ENCODE measurements around the gene KIF12. TPM values are rescaled to one million over a fixed set of nuclear protein-coding genes. Genes with fewer than 3 reads are reported as not detected.

The KIF12 gene
- total RNA-seq, 1 experiment from 2014 or later: 54.6 TPM

DNA sequence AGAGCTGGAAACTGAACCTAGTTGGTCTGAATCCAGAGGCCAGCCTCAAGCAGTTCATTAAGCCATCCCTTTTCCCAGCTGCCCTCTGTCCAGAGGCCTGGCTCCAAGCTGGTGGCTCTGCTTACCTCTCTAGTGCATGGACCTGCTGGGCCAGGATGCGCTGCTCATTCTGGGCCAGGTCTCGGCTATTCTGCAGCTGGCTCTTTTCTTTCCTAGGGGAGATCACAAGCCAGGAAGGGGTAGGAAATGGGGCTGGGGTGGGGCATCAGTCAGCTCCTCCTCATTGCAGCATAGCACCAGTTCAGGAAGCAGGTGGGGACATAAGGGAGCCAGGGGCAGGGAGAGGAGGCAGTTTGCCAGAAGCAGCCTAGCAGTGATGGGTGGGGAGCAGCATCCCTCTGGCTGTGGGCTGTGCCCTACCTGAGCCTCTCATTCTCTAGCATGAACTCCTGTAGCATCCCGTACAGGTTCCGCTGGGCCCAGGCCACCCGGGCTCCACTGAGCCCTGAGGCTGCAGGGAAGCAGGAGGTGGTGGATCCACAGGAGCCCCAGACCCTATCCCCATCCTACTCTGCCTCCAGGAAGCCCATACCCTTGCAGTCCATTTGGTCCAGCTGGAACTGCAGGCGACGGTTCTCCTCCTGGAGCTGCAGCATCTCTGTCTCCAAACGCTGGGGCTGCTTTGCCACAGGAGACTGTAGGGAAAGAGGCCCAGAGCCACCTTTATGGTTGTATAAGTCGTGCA, 5.2 kb downstream of the KIF12 start:
- CTCF ChIA-PET: interaction anchor here (2.3 kb wide), 1 partner anchor 12 kb away, joined by 5 read pairs; no protein-coding TSS in a partner anchor
- POLR2A ChIA-PET: no interaction called here
- peaks cover 13% of the 10 kb centered on the region for H3K4me1 Mint-ChIP-seq (ENCODE audit: low read depth, unreplicated experiment)
- no peak overlapping the region for H3K4me3 Mint-ChIP-seq (ENCODE audit: unreplicated experiment)
- no peaks in the 10 kb centered on the region for H3K27me3 Mint-ChIP-seq (ENCODE audit: insufficient read depth, unreplicated experiment)
- no TSS peak for BruUV-seq (replicated peaks)
- H3K4me3 ChIP-seq (ENCODE audit: low read depth, low read length): no peak overlapping the region
- peaks cover 8% of the 10 kb centered on the region for H3K4me1 ChIP-seq
- no peaks in the 10 kb centered on the region for H3K9me3 ChIP-seq
- no peaks in the 10 kb centered on the region for H3K27me3 ChIP-seq (replicated peaks; ENCODE audit: control insufficient read depth, insufficient read depth, low read length)
- H3K36me3 ChIP-seq (ENCODE audit: control insufficient read depth, insufficient read depth, low read length): peaks cover 16% of the 10 kb centered on the region
- H3K9me3 Mint-ChIP-seq (ENCODE audit: unreplicated experiment): no peaks in the 10 kb centered on the region
- H3K27ac Mint-ChIP-seq (ENCODE audit: unreplicated experiment): no peak overlapping the region
- peaks cover 22% of the 10 kb centered on the region for H3K36me3 Mint-ChIP-seq (ENCODE audit: insufficient read depth, unreplicated experiment)
- no peak for DNase-seq
- TF ChIP-seq, protein P1, sequence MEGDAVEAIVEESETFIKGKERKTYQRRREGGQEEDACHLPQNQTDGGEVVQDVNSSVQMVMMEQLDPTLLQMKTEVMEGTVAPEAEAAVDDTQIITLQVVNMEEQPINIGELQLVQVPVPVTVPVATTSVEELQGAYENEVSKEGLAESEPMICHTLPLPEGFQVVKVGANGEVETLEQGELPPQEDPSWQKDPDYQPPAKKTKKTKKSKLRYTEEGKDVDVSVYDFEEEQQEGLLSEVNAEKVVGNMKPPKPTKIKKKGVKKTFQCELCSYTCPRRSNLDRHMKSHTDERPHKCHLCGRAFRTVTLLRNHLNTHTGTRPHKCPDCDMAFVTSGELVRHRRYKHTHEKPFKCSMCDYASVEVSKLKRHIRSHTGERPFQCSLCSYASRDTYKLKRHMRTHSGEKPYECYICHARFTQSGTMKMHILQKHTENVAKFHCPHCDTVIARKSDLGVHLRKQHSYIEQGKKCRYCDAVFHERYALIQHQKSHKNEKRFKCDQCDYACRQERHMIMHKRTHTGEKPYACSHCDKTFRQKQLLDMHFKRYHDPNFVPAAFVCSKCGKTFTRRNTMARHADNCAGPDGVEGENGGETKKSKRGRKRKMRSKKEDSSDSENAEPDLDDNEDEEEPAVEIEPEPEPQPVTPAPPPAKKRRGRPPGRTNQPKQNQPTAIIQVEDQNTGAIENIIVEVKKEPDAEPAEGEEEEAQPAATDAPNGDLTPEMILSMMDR (IDR thresholded peaks at IDR 0.05; ENCODE audit: insufficient read depth in 1 of 2, low read depth in 1 of 2, low read length in 1 of 2, severe bottlenecking in 1 of 2, unreplicated experiment in 1 of 2): no peak
- intact Hi-C loops (cut with micrococcal nuclease; ENCODE audit: unreplicated experiment): no loop called here

DNA sequence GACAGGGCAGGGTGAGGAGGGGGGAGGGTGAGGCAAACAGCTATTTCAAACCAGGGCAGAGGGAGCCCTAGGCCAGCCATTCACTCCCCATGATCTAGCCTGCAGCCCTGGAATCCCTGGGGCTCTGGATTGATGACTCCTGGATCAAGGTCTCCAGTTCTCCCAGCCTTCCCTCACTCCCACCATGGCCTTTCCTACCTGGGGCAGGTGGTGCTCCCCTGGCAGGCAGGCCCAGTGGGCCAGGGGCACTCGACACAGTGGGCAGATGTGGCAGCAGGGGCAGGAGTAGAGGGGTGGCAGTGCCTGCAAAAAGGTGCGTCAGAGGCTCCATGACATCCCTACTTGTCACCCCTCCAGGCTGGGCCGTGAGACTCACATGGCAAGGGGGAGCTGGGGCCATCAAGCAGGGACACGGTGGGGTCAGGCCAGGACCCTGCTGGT, 6.0 kb downstream of the KIF12 start:
- H3K36me3 Mint-ChIP-seq (ENCODE audit: insufficient read depth, unreplicated experiment): peaks cover 22% of the 10 kb centered on the region
- no peak for DNase-seq
- Histone ChIP-seq H3K9me3 (no peaks in the 10 kb centered on the region), H3K4me1 (peaks cover 6% of the 10 kb centered on the region; the same call in 1 of the 2 replicates), H3K36me3 (ENCODE audit: control insufficient read depth, insufficient read depth, low read length) (peaks cover 16% of the 10 kb centered on the region), H3K27me3 (replicated peaks; ENCODE audit: control insufficient read depth, insufficient read depth, low read length) (no peaks in the 10 kb centered on the region), H3K4me3 (ENCODE audit: low read depth, low read length) (no peak overlapping the region)
- ChIA-PET CTCF (interaction anchor here (2.3 kb wide), 1 partner anchor 11 kb away, joined by 5 read pairs; no protein-coding TSS in a partner anchor), POLR2A (no interaction called here)
- H3K27me3 Mint-ChIP-seq (ENCODE audit: insufficient read depth, unreplicated experiment): no peaks in the 10 kb centered on the region
- intact Hi-C loops (cut with micrococcal nuclease; ENCODE audit: unreplicated experiment): no loop called here
- H3K4me1 Mint-ChIP-seq (ENCODE audit: low read depth, unreplicated experiment): peaks cover 13% of the 10 kb centered on the region
- H3K9me3 Mint-ChIP-seq (ENCODE audit: unreplicated experiment): no peaks in the 10 kb centered on the region
- TF ChIP-seq, protein P1 (IDR thresholded peaks at IDR 0.05; ENCODE audit: insufficient read depth in 1 of 2, low read depth in 1 of 2, low read length in 1 of 2, severe bottlenecking in 1 of 2, unreplicated experiment in 1 of 2): no peak
- no TSS peak for BruUV-seq (replicated peaks)
- no peak overlapping the region for H3K27ac Mint-ChIP-seq (ENCODE audit: unreplicated experiment)
- no peak overlapping the region for H3K4me3 Mint-ChIP-seq (ENCODE audit: unreplicated experiment)

DNA sequence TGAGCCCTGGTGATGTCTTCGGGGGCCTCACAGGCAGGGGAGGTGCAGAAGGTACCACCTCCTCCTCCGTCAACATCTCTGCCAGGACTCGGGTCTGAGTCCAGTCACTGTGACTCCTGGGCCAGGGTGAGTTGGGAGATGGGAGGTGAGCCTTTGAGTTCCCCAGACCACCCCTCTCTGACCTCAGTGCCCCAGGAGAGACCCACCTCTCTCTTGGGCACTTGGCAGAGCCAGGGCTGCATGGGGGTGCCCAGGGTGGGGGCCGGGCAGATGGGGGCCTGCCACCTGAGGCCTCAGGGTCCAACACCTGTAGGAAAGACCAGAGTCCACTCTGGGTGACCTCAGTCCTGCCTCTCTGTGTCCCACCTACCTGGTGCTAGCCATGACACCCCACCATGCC, 6.8 kb downstream of the KIF12 start:
- Mint-ChIP-seq H3K4me1 (ENCODE audit: low read depth, unreplicated experiment) (peaks cover 9% of the 10 kb centered on the region), H3K27ac (ENCODE audit: unreplicated experiment) (no peak overlapping the region), H3K36me3 (ENCODE audit: insufficient read depth, unreplicated experiment) (peaks cover 18% of the 10 kb centered on the region), H3K27me3 (ENCODE audit: insufficient read depth, unreplicated experiment) (no peaks in the 10 kb centered on the region), H3K4me3 (ENCODE audit: unreplicated experiment) (no peak overlapping the region), H3K9me3 (ENCODE audit: unreplicated experiment) (no peaks in the 10 kb centered on the region)
- H3K4me3 ChIP-seq (ENCODE audit: low read depth, low read length): no peak overlapping the region
- H3K27me3 ChIP-seq (replicated peaks; ENCODE audit: control insufficient read depth, insufficient read depth, low read length): no peaks in the 10 kb centered on the region
- TF ChIP-seq, protein P1 (IDR thresholded peaks at IDR 0.05; ENCODE audit: insufficient read depth in 1 of 2, low read depth in 1 of 2, low read length in 1 of 2, severe bottlenecking in 1 of 2, unreplicated experiment in 1 of 2): no peak
- peaks cover 3% of the 10 kb centered on the region; the same call in 1 of the 2 replicates for H3K4me1 ChIP-seq
- intact Hi-C loops (cut with micrococcal nuclease; ENCODE audit: unreplicated experiment): no loop called here
- H3K9me3 ChIP-seq: no peaks in the 10 kb centered on the region
- BruUV-seq (replicated peaks): no TSS peak
- H3K36me3 ChIP-seq (ENCODE audit: control insufficient read depth, insufficient read depth, low read length): peaks cover 16% of the 10 kb centered on the region
- ChIA-PET POLR2A (no interaction called here), CTCF (interaction anchor here (1.9 kb wide), 1 partner anchor 10 kb away, joined by 5 read pairs; no protein-coding TSS in a partner anchor)
- no peak for DNase-seq
